ENCODE results near the gene CDKN2C. TPM values are rescaled to one million over a fixed set of nuclear protein-coding genes. Genes with fewer than 3 reads are reported as not detected.

Gene CDKN2C
- total and polyA plus RNA-seq, 10 of the 15 experiments (the other 5 are each of a cell fraction or from before 2014, with no cell fraction given): 3.3 to 11.7 (median 6.0) TPM

DNA sequence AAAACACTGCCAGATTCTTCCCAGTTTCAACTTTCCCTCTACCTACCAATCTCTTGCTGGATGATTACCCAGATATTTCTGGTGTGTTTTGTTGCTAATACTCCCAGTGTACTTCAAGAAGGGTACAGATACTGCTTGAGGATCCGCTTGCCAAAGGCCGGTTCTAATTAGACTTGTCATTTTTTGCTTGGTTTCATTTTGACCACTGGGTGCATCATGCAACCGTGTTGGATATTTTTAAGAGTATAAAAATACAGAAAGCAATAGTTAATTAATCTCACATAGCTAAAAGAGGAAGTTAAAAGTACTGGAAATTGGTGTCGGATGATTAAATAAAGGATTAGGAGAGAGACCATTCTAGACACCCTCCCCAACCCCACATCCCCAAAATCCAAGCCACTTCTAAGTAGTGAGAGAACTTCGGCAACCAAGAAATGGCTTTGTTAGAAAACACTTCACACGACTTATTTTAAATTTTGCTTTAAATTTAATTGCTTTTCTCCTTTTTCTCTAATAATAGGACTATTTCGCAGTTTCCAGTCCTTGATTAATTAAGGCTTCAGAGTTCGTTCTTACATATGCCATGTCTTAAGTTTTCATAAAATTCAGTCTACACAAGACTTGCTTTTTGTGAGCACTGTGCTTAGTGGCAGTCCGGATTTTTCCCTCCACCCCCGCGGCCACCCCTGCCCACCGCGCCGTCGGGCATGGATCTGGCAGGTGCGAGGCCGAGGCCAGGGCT, 2.5 kb upstream of the CDKN2C start:
- SMC1A ChIA-PET (ENCODE audit: uncharacterized antibody, unreplicated experiment): no interaction called here
- POLR2A ChIA-PET: no interaction called here
- in situ Hi-C loops (cut with MboI) (no loop called here), intact Hi-C loops (cut with micrococcal nuclease; ENCODE audit: unreplicated experiment) (loop anchor here (2.0 to 5.0 kb wide), 2 partner anchors 35 to 95 kb away; no protein-coding TSS in a partner anchor)
- Histone ChIP-seq H3K4me1 (ENCODE audit: control insufficient read depth, insufficient read depth, low read length) (no peaks in the 10 kb centered on the region; the same call in 1 of the 2 replicates), H3K79me2 (ENCODE audit: control insufficient read depth, insufficient read depth, low read length) (peaks cover 42% of the 10 kb centered on the region), H4K20me1 (ENCODE audit: control insufficient read depth, insufficient read depth) (no peaks in the 10 kb centered on the region), H3K4me2 (ENCODE audit: control insufficient read depth, insufficient read depth) (peak overlapping the region; percentile 85), H2AFZ (ENCODE audit: control insufficient read depth, low read depth, low read length) (peak overlapping the region; percentile 35), H3K27ac (ENCODE audit: control insufficient read depth, insufficient read depth) (peak overlapping the region; percentile 92), H3K36me3 (ENCODE audit: control insufficient read depth in 2 of 2, insufficient read depth in 2 of 2, low read length in 1 of 2) (no peaks in the 10 kb centered on the region), H3K27me3 (replicated peaks in 1 of 2; ENCODE audit: control insufficient read depth in 2 of 2, insufficient read depth in 2 of 2, low read length in 1 of 2) (no peaks in the 10 kb centered on the region), H3K9me3 (replicated peaks; ENCODE audit: control insufficient read depth, insufficient read depth, low read length) (no peaks in the 10 kb centered on the region), H3K4me3 (peak overlapping the region; percentile 99), H3K9ac (ENCODE audit: control insufficient read depth, insufficient read depth, low read length) (peak overlapping the region; percentile 85; the same call in 1 of the 2 replicates)
- BruUV-seq (replicated peaks): no TSS peak
- WGBS (ENCODE audit: insufficient coverage, insufficient replicate concordance, low lambda C conversion rate, missing lambda C conversion rate): under 1% methylated on average over 17 of the region's 17 CpGs
- TF ChIP-seq, protein P1, sequence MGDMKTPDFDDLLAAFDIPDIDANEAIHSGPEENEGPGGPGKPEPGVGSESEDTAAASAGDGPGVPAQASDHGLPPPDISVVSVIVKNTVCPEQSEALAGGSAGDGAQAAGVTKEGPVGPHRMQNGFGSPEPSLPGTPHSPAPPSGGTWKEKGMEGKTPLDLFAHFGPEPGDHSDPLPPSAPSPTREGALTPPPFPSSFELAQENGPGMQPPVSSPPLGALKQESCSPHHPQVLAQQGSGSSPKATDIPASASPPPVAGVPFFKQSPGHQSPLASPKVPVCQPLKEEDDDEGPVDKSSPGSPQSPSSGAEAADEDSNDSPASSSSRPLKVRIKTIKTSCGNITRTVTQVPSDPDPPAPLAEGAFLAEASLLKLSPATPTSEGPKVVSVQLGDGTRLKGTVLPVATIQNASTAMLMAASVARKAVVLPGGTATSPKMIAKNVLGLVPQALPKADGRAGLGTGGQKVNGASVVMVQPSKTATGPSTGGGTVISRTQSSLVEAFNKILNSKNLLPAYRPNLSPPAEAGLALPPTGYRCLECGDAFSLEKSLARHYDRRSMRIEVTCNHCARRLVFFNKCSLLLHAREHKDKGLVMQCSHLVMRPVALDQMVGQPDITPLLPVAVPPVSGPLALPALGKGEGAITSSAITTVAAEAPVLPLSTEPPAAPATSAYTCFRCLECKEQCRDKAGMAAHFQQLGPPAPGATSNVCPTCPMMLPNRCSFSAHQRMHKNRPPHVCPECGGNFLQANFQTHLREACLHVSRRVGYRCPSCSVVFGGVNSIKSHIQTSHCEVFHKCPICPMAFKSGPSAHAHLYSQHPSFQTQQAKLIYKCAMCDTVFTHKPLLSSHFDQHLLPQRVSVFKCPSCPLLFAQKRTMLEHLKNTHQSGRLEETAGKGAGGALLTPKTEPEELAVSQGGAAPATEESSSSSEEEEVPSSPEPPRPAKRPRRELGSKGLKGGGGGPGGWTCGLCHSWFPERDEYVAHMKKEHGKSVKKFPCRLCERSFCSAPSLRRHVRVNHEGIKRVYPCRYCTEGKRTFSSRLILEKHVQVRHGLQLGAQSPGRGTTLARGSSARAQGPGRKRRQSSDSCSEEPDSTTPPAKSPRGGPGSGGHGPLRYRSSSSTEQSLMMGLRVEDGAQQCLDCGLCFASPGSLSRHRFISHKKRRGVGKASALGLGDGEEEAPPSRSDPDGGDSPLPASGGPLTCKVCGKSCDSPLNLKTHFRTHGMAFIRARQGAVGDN (IDR thresholded peaks at IDR 0.05): peak; percentile 23; the same call in 1 of the 2 replicates
- TF ChIP-seq RUNX3 (IDR thresholded peaks at IDR 0.05; ENCODE audit: low read length) (0 out of 2 replicates have a peak, but pooled peaks have one; percentile 1), NBN (IDR thresholded peaks at IDR 0.05) (no peak), TAF1 (IDR thresholded peaks at IDR 0.05; ENCODE audit: borderline replicate concordance, low read depth, low read length) (peak; percentile 7; the same call in 1 of the 2 replicates), GABPA (IDR thresholded peaks at IDR 0.05; ENCODE audit: low read depth) (no peak), MEF2B (IDR thresholded peaks at IDR 0.05; ENCODE audit: partially characterized antibody, poor library complexity, severe bottlenecking) (no peak), NFIC (IDR thresholded peaks at IDR 0.05; ENCODE audit: low read depth, low read length) (0 out of 2 replicates have a peak, but pooled peaks have one; percentile 20), MXI1 (IDR thresholded peaks at IDR 0.05; ENCODE audit: low read depth, low read length) (no peak), GATAD2B (conservative IDR thresholded peaks at IDR 0.05; ENCODE audit: low read depth) (0 out of 2 replicates have a peak, but pooled peaks have one; percentile 33)
- TF ChIP-seq, protein P2, sequence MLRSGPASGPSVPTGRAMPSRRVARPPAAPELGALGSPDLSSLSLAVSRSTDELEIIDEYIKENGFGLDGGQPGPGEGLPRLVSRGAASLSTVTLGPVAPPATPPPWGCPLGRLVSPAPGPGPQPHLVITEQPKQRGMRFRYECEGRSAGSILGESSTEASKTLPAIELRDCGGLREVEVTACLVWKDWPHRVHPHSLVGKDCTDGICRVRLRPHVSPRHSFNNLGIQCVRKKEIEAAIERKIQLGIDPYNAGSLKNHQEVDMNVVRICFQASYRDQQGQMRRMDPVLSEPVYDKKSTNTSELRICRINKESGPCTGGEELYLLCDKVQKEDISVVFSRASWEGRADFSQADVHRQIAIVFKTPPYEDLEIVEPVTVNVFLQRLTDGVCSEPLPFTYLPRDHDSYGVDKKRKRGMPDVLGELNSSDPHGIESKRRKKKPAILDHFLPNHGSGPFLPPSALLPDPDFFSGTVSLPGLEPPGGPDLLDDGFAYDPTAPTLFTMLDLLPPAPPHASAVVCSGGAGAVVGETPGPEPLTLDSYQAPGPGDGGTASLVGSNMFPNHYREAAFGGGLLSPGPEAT (IDR thresholded peaks at IDR 0.05; ENCODE audit: low read depth): 0 out of 2 replicates have a peak, but pooled peaks have one; percentile 3
- TF ChIP-seq, protein P3, sequence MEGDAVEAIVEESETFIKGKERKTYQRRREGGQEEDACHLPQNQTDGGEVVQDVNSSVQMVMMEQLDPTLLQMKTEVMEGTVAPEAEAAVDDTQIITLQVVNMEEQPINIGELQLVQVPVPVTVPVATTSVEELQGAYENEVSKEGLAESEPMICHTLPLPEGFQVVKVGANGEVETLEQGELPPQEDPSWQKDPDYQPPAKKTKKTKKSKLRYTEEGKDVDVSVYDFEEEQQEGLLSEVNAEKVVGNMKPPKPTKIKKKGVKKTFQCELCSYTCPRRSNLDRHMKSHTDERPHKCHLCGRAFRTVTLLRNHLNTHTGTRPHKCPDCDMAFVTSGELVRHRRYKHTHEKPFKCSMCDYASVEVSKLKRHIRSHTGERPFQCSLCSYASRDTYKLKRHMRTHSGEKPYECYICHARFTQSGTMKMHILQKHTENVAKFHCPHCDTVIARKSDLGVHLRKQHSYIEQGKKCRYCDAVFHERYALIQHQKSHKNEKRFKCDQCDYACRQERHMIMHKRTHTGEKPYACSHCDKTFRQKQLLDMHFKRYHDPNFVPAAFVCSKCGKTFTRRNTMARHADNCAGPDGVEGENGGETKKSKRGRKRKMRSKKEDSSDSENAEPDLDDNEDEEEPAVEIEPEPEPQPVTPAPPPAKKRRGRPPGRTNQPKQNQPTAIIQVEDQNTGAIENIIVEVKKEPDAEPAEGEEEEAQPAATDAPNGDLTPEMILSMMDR (IDR thresholded peaks at IDR 0.05 in 2 of 3, conservative IDR thresholded peaks at IDR 0.05 in 1 of 3; ENCODE audit: control insufficient read depth in 2 of 3, extremely low read depth in 1 of 3, insufficient read depth in 1 of 3, low read depth in 3 of 3, low read length in 3 of 3): peak in 1 of 3 experiments; percentile 17; a peak in 2 of 6 replicates
- TF ChIP-seq, protein P4, sequence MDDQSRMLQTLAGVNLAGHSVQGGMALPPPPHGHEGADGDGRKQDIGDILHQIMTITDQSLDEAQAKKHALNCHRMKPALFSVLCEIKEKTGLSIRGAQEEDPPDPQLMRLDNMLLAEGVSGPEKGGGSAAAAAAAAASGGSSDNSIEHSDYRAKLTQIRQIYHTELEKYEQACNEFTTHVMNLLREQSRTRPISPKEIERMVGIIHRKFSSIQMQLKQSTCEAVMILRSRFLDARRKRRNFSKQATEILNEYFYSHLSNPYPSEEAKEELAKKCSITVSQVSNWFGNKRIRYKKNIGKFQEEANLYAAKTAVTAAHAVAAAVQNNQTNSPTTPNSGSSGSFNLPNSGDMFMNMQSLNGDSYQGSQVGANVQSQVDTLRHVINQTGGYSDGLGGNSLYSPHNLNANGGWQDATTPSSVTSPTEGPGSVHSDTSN (IDR thresholded peaks at IDR 0.05; ENCODE audit: insufficient replicate concordance, low read depth, low read length): no peak
- RAD21 ChIA-PET (ENCODE audit: unreplicated experiment): no interaction called here
- CTCF ChIA-PET: interaction anchor here (0.6 to 1.4 kb wide), 2 partner anchors 9 to 27 kb away, joined by 3 to 5 read pairs; no protein-coding TSS in a partner anchor
- FAIRE-seq: no peak
- no peak for ATAC-seq
- no peak for DNase-seq (ENCODE audit: low read depth, low spot score)
